Natural killer cell treated with Interleukin-12 subunit alpha and Interleukin-12 subunit beta and Interleukin-15 and Interleukin-18, amount 100 ng/mL, for 72 hours (primary cell): ENCODE results near the gene CUX1. TPM values are rescaled to one million over a fixed set of nuclear protein-coding genes. Genes with fewer than 3 reads are reported as not detected.
A peak's percentile ranks its signal among the peaks of the same experiment; 100 is the strongest.
"Not testable (repeated sequence)": the region's sequence is repeated elsewhere in the genome, so short reads cannot be mapped to it uniquely, and the experiment has no call there.

Experiments used
- ATAC-seq, 2 donors: fragments of 150-1000 bp; cut with Tn5 transposase in 1 of 2; sonication (Bioruptor Pico), chemical (Tn5 transposase) in 1 of 2; 2 replicates each; pipeline ENCODE4 v1.10.0; 2021
- DNase-seq: peaks from one replicate; pipeline ENCODE4 v3.0.0; 2022; ENCODE audit warnings: low spot score
- H3K27ac Mint-ChIP-seq, 2 donors: 1 replicate in 1 of 2; 2 replicates in 1 of 2; pipeline ENCODE4 v1.8.0; 2022; ENCODE audit warnings: mixed read lengths in 2 of 2, mild to moderate bottlenecking in 1 of 2, moderate library complexity in 1 of 2
- H3K27me3 Mint-ChIP-seq, 2 donors: 1 replicate in 1 of 2; 2 replicates in 1 of 2; pipeline ENCODE4 v1.8.0; 2022; ENCODE audit warnings: mixed read lengths in 2 of 2
- H3K36me3 Mint-ChIP-seq: one replicate; pipeline ENCODE4 v1.8.0; 2022; ENCODE audit warnings: mixed read lengths
- H3K4me1 Mint-ChIP-seq, 2 donors: 1 replicate in 1 of 2; 2 replicates in 1 of 2; pipeline ENCODE4 v1.8.0; 2022; ENCODE audit warnings: low read depth in 2 of 2, mixed read lengths in 2 of 2, mild to moderate bottlenecking in 1 of 2
- H3K4me3 Mint-ChIP-seq: one replicate; pipeline ENCODE4 v1.8.0; 2022; ENCODE audit warnings: mixed read lengths
- H3K9me3 Mint-ChIP-seq: 2 replicates; pipeline ENCODE4 v1.8.0; 2022; ENCODE audit warnings: mixed read lengths
- total RNA-seq, 2 donors: library from RNA; stranded (reverse); gene quantifications; one replicate each; pipeline ENCODE4 v1.2.3, GENCODE V29; 2022

CUX1 gene
- total RNA-seq, 2 donors from 2014 or later: 25.2 to 28.5 TPM

GRCh38 chr7:102313997-102314780, 496.8 kb downstream of the CUX1 start:
- Mint-ChIP-seq H3K27me3 (no peaks in the 10 kb centered on the region), H3K4me3 (no peak overlapping the region), H3K36me3 (no peaks in the 10 kb centered on the region), H3K9me3 (no peaks in the 10 kb centered on the region), H3K4me1 (no peaks in the 10 kb centered on the region), H3K27ac (no peak overlapping the region)
- ATAC-seq (peak in 1 of 2 donors; percentile 52), DNase-seq (peak; percentile 44)

- no peaks in the 10 kb centered on the region for H3K4me1 Mint-ChIP-seq
- H3K27ac Mint-ChIP-seq: no peak overlapping the region
- H3K9me3 Mint-ChIP-seq: no peaks in the 10 kb centered on the region
- no peak for DNase-seq
- no peaks in the 10 kb centered on the region for H3K36me3 Mint-ChIP-seq
- H3K27me3 Mint-ChIP-seq: peaks cover 0 to 2% of the 10 kb centered on the region in 2 donors
- peak in 1 of 2 donors; percentile 3 for ATAC-seq
- H3K4me3 Mint-ChIP-seq: no peak overlapping the region
These were observed 500.0 kb downstream of the CUX1 start for GRCh38 chr7:102317231-102318059.

GRCh38 chr7:102318482-102318971, 501.1 kb downstream of the CUX1 start:
- no peaks in the 10 kb centered on the region for H3K36me3 Mint-ChIP-seq
- no peak for ATAC-seq
- no peak overlapping the region for H3K4me3 Mint-ChIP-seq
- no peaks in the 10 kb centered on the region for H3K4me1 Mint-ChIP-seq
- H3K9me3 Mint-ChIP-seq: no peaks in the 10 kb centered on the region
- peaks cover 0 to 5% of the 10 kb centered on the region in 2 donors for H3K27me3 Mint-ChIP-seq
- no peak overlapping the region for H3K27ac Mint-ChIP-seq
- no peak for DNase-seq

GRCh38 chr7:102319671-102320070, 502.2 kb downstream of the CUX1 start:
- no peaks in the 10 kb centered on the region for H3K36me3 Mint-ChIP-seq
- peaks cover 0 to 8% of the 10 kb centered on the region in 2 donors for H3K27me3 Mint-ChIP-seq
- H3K4me1 Mint-ChIP-seq: no peaks in the 10 kb centered on the region
- H3K9me3 Mint-ChIP-seq: no peaks in the 10 kb centered on the region
- H3K27ac Mint-ChIP-seq: no peak overlapping the region
- H3K4me3 Mint-ChIP-seq: no peak overlapping the region
- ATAC-seq (no peak), DNase-seq (peak; percentile 23)

GRCh38 chr7:102320181-102320580, 502.8 kb downstream of the CUX1 start:
- DNase-seq (peak; percentile 55), ATAC-seq (no peak)
- Mint-ChIP-seq H3K9me3 (no peaks in the 10 kb centered on the region), H3K27ac (no peak overlapping the region), H3K4me3 (no peak overlapping the region), H3K4me1 (no peaks in the 10 kb centered on the region), H3K36me3 (no peaks in the 10 kb centered on the region), H3K27me3 (peaks cover 0 to 8% of the 10 kb centered on the region in 2 donors)

- no peak for DNase-seq
- H3K27me3 Mint-ChIP-seq: peaks cover 0 to 8% of the 10 kb centered on the region in 2 donors
- no peak overlapping the region for H3K4me3 Mint-ChIP-seq
- H3K4me1 Mint-ChIP-seq: no peaks in the 10 kb centered on the region
- ATAC-seq: no peak
- H3K27ac Mint-ChIP-seq: no peak overlapping the region
- no peaks in the 10 kb centered on the region for H3K36me3 Mint-ChIP-seq
- H3K9me3 Mint-ChIP-seq: no peaks in the 10 kb centered on the region
These were observed 503.4 kb downstream of the CUX1 start for GRCh38 chr7:102320601-102321350.

- H3K4me1 Mint-ChIP-seq: no peaks in the 10 kb centered on the region
- no peaks in the 10 kb centered on the region for H3K36me3 Mint-ChIP-seq
- H3K9me3 Mint-ChIP-seq: no peaks in the 10 kb centered on the region
- peak in 1 of 2 donors; percentile 62 for ATAC-seq
- H3K27me3 Mint-ChIP-seq: peaks cover 0 to 8% of the 10 kb centered on the region in 2 donors
- no peak overlapping the region for H3K27ac Mint-ChIP-seq
- DNase-seq: no peak
- H3K4me3 Mint-ChIP-seq: no peak overlapping the region
These were observed 504.1 kb downstream of the CUX1 start for GRCh38 chr7:102321351-102322201.

GRCh38 chr7:102322202-102322715, 504.8 kb downstream of the CUX1 start:
- H3K4me1 Mint-ChIP-seq: no peaks in the 10 kb centered on the region
- no peak overlapping the region for H3K4me3 Mint-ChIP-seq
- DNase-seq (no peak), ATAC-seq (no peak)
- H3K27me3 Mint-ChIP-seq: peaks cover 0 to 8% of the 10 kb centered on the region in 2 donors
- H3K9me3 Mint-ChIP-seq: no peaks in the 10 kb centered on the region
- no peaks in the 10 kb centered on the region for H3K36me3 Mint-ChIP-seq
- no peak overlapping the region for H3K27ac Mint-ChIP-seq

GRCh38 chr7:102323914-102324195, 506.4 kb downstream of the CUX1 start:
- Mint-ChIP-seq H3K27me3 (peaks cover 6 to 16% of the 10 kb centered on the region in 2 donors), H3K36me3 (no peaks in the 10 kb centered on the region), H3K27ac (no peak overlapping the region), H3K4me1 (peaks cover 0 to 1% of the 10 kb centered on the region in 2 donors), H3K4me3 (no peak overlapping the region), H3K9me3 (no peaks in the 10 kb centered on the region)
- no peak for ATAC-seq
- no peak for DNase-seq

- not testable (repeated sequence) for H3K27ac Mint-ChIP-seq, ATAC-seq, H3K4me3 Mint-ChIP-seq, DNase-seq, H3K4me1 Mint-ChIP-seq, H3K9me3 Mint-ChIP-seq, H3K36me3 Mint-ChIP-seq
- peaks cover 6 to 18% of the 10 kb centered on the region in 2 donors for H3K27me3 Mint-ChIP-seq
These were observed 507.7 kb downstream of the CUX1 start for GRCh38 chr7:102325106-102325505.

GRCh38 chr7:102326157-102326889, 508.9 kb downstream of the CUX1 start:
- H3K9me3 Mint-ChIP-seq: no peaks in the 10 kb centered on the region

GRCh38 chr7:102327183-102327582, 509.8 kb downstream of the CUX1 start:
- H3K4me3 Mint-ChIP-seq, DNase-seq, H3K4me1 Mint-ChIP-seq, ATAC-seq, H3K36me3 Mint-ChIP-seq, H3K9me3 Mint-ChIP-seq: not testable (repeated sequence)
- peaks cover 6 to 22% of the 10 kb centered on the region in 2 donors for H3K27me3 Mint-ChIP-seq
- peak overlapping the region in 1 of 2 donors; percentile 16 for H3K27ac Mint-ChIP-seq

More at GRCh38 chr7:102326157-102326889, 508.9 kb downstream of the CUX1 start:
- peaks cover 0 to 7% of the 10 kb centered on the region in 2 donors for H3K4me1 Mint-ChIP-seq
- H3K4me3 Mint-ChIP-seq: no peak overlapping the region
- H3K36me3 Mint-ChIP-seq: no peaks in the 10 kb centered on the region
- H3K27me3 Mint-ChIP-seq: peaks cover 6 to 18% of the 10 kb centered on the region in 2 donors
- H3K27ac Mint-ChIP-seq: no peak overlapping the region
- DNase-seq: no peak
- no peak for ATAC-seq
